ENCODE data around the gene CMTM4. TPM values are rescaled to one million over a fixed set of nuclear protein-coding genes. Genes with fewer than 3 reads are reported as not detected.

The CMTM4 gene
- total RNA-seq, 1 experiment from 2014 or later = 77.8 TPM

- POLR2A ChIA-PET = no interaction called here
Measured at GRCh38 chr16:66636199-66636598, 60.3 kb downstream of the CMTM4 start.

DNA sequence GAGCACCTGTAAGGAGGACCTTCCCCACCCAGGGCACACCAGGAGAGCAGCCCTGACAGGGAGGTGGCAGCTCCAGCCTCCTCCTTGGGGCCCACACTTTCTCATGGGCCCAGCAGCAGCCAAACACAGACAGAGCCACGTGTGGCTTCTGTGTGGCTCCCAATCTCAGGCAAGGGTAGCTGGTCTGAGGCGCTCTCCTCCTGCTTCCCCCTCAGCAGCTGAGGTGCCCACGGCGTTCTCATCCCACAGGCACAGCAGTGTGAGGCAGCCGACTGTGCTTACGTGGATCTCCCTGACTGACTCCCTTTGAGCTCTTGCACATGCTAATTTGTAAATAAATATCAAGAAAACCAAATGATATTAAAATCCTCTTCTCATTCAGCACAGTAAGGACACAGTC lies 61.1 kb downstream of the CMTM4 start:
- Histone ChIP-seq H3K27me3 (ENCODE audit: insufficient read depth, low read length) (no peaks in the 10 kb centered on the region), H3K9me2 (ENCODE audit: insufficient read depth) (no peaks in the 10 kb centered on the region), H3K9ac (ENCODE audit: low read length) (no peak overlapping the region), H3K4me1 (ENCODE audit: control insufficient read depth in 1 of 2, insufficient read depth in 2 of 2, low read length in 2 of 2) (peaks cover 4 to 7% of the 10 kb centered on the region in 2 experiments; a peak in 2 of 4 replicates), H4K20me1 (ENCODE audit: insufficient read depth) (no peaks in the 10 kb centered on the region), H3K27ac (ENCODE audit: low read depth, low read length) (no peak overlapping the region), H3K4me2 (ENCODE audit: low read length) (no peak overlapping the region), H3K36me3 (ENCODE audit: control insufficient read depth in 1 of 2, insufficient read depth in 2 of 2, low read length in 2 of 2) (no peaks in the 10 kb centered on the region), H3K9me3 (ENCODE audit: control insufficient read depth in 1 of 2, insufficient read depth in 1 of 2, low read depth in 1 of 2, low read length in 2 of 2) (no peaks in the 10 kb centered on the region), H2AFZ (ENCODE audit: low read depth, low read length, poor library complexity, severe bottlenecking) (no peak overlapping the region), H3K4me3 (replicated peaks in 1 of 2; ENCODE audit: low read depth in 1 of 2, low read length in 2 of 2) (no peak overlapping the region), H3K79me2 (ENCODE audit: insufficient read depth, low read length) (no peaks in the 10 kb centered on the region)
- ChIA-PET POLR2A (no interaction called here), RAD21 (ENCODE audit: low non-redundant PET in 1 of 2, low total read pairs in 2 of 2, uncharacterized antibody in 2 of 2, unreplicated experiment in 2 of 2) (no interaction called here), CTCF (interaction anchor here (1.5 kb wide), 1 partner anchor 15 kb away, joined by 6 read pairs; no protein-coding TSS in a partner anchor)
- ATAC-seq = no peak
- intact Hi-C loops (cut with micrococcal nuclease) = no loop called here
- TF ChIP-seq, protein P1, sequence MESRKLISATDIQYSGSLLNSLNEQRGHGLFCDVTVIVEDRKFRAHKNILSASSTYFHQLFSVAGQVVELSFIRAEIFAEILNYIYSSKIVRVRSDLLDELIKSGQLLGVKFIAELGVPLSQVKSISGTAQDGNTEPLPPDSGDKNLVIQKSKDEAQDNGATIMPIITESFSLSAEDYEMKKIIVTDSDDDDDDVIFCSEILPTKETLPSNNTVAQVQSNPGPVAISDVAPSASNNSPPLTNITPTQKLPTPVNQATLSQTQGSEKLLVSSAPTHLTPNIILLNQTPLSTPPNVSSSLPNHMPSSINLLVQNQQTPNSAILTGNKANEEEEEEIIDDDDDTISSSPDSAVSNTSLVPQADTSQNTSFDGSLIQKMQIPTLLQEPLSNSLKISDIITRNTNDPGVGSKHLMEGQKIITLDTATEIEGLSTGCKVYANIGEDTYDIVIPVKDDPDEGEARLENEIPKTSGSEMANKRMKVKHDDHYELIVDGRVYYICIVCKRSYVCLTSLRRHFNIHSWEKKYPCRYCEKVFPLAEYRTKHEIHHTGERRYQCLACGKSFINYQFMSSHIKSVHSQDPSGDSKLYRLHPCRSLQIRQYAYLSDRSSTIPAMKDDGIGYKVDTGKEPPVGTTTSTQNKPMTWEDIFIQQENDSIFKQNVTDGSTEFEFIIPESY (IDR thresholded peaks at IDR 0.05; ENCODE audit: extremely low read depth, insufficient replicate concordance, low read length) = no peak
- no peak for TF ChIP-seq CBX3 (IDR thresholded peaks at IDR 0.05; ENCODE audit: low read depth)
- TF ChIP-seq ZFX (IDR thresholded peaks at IDR 0.05) = no peak
- DNase-seq (ENCODE audit: low read depth, low spot score) = no peak
- no TSS peak for BruUV-seq (replicated peaks)

More at GRCh38 chr16:66636199-66636598, 60.3 kb downstream of the CMTM4 start:
- intact Hi-C loops (cut with micrococcal nuclease) = no loop called here
- no peak for ATAC-seq
- Histone ChIP-seq H3K36me3 (ENCODE audit: control insufficient read depth in 1 of 2, insufficient read depth in 2 of 2, low read length in 2 of 2) (no peaks in the 10 kb centered on the region), H3K9ac (ENCODE audit: low read length) (no peak overlapping the region), H3K4me2 (ENCODE audit: low read length) (no peak overlapping the region), H3K9me2 (ENCODE audit: insufficient read depth) (no peaks in the 10 kb centered on the region), H3K27me3 (ENCODE audit: insufficient read depth, low read length) (no peaks in the 10 kb centered on the region), H3K4me3 (replicated peaks in 1 of 2; ENCODE audit: low read depth in 1 of 2, low read length in 2 of 2) (no peak overlapping the region), H3K4me1 (ENCODE audit: control insufficient read depth in 1 of 2, insufficient read depth in 2 of 2, low read length in 2 of 2) (peaks cover 4 to 11% of the 10 kb centered on the region in 2 experiments; a peak in 2 of 4 replicates), H4K20me1 (ENCODE audit: insufficient read depth) (no peaks in the 10 kb centered on the region), H3K9me3 (ENCODE audit: control insufficient read depth in 1 of 2, insufficient read depth in 1 of 2, low read depth in 1 of 2, low read length in 2 of 2) (no peaks in the 10 kb centered on the region), H3K79me2 (ENCODE audit: insufficient read depth, low read length) (peaks cover 2% of the 10 kb centered on the region; the same call in 1 of the 2 replicates), H3K27ac (ENCODE audit: low read depth, low read length) (no peak overlapping the region), H2AFZ (ENCODE audit: low read depth, low read length, poor library complexity, severe bottlenecking) (no peak overlapping the region)
- TF ChIP-seq MAX (IDR thresholded peaks at IDR 0.05) = no peak
- TF ChIP-seq SP1 (IDR thresholded peaks at IDR 0.05; ENCODE audit: low read depth) = no peak
- no peak for TF ChIP-seq EZH2 (IDR thresholded peaks at IDR 0.05)
- DNase-seq (ENCODE audit: low read depth, low spot score) = no peak
- BruUV-seq (replicated peaks) = no TSS peak
- CTCF ChIA-PET = interaction anchor here (1.5 to 3.2 kb wide), 2 partner anchors 15 kb away, joined by 6 to 10 read pairs; no protein-coding TSS in a partner anchor
- RAD21 ChIA-PET (ENCODE audit: low non-redundant PET in 1 of 2, low total read pairs in 2 of 2, uncharacterized antibody in 2 of 2, unreplicated experiment in 2 of 2) = no interaction called here

Measured in HCT116 (cell line).